Neural cell (in vitro differentiated cells): ENCODE measurements around the gene LRBA.

ENCODE experiments used
- MXI1 ChIP-seq: fragments of 450-650 bp; conservative IDR thresholded peaks from 2 replicates; pipeline ENCODE4 v1.6.1; 2014; ENCODE audit warnings: antibody characterized with exemption, mild to moderate bottlenecking; ENCODE audit not compliant: poor library complexity, severe bottlenecking
- POLR2AphosphoS5 ChIP-seq: IDR thresholded peaks from 2 replicates; pipeline ENCODE4 v1.6.1; 2012
- SMC3 ChIP-seq: fragments of 450-650 bp; conservative IDR thresholded peaks from 2 replicates; pipeline ENCODE4 v1.6.1; 2014; ENCODE audit warnings: antibody characterized with exemption, mild to moderate bottlenecking, moderate library complexity; ENCODE audit not compliant: poor library complexity
- TF ChIP-seq, protein P1 (sequence below): fragments of 450-650 bp; IDR thresholded peaks from 2 replicates; pipeline ENCODE4 v1.5.1; 2014; ENCODE audit warnings: antibody characterized with exemption, mild to moderate bottlenecking, moderate library complexity; ENCODE audit not compliant: poor library complexity, severe bottlenecking

DNA sequence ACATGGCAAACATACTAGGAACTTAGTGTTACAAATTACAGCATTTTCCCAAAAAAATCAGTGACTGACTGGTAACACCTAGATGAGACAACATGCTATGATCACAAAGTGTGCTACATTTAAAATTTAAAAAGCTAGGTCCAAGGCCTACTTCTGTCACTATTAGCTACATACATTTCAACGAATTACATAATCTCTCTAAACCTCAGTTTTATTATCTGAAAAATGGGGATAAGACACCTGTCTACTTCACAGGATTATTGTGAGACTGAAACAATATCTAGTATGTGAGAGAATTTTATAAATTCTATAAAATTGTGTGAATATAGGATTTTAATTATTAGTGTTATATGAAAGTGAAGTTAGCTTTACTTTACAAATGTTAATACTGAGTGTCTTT lies 708.4 kb downstream of the LRBA start:
- no peak for TF ChIP-seq POLR2AphosphoS5
- TF ChIP-seq MXI1: no peak
- TF ChIP-seq, protein P1, sequence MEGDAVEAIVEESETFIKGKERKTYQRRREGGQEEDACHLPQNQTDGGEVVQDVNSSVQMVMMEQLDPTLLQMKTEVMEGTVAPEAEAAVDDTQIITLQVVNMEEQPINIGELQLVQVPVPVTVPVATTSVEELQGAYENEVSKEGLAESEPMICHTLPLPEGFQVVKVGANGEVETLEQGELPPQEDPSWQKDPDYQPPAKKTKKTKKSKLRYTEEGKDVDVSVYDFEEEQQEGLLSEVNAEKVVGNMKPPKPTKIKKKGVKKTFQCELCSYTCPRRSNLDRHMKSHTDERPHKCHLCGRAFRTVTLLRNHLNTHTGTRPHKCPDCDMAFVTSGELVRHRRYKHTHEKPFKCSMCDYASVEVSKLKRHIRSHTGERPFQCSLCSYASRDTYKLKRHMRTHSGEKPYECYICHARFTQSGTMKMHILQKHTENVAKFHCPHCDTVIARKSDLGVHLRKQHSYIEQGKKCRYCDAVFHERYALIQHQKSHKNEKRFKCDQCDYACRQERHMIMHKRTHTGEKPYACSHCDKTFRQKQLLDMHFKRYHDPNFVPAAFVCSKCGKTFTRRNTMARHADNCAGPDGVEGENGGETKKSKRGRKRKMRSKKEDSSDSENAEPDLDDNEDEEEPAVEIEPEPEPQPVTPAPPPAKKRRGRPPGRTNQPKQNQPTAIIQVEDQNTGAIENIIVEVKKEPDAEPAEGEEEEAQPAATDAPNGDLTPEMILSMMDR: no peak
- TF ChIP-seq SMC3: no peak
